Measurements from ENCODE around the gene KAT6B. TPM values are rescaled to one million over a fixed set of nuclear protein-coding genes. Genes with fewer than 3 reads are reported as not detected.

The KAT6B gene
- total and polyA plus RNA-seq, 10 of the 15 experiments (the other 5 are each of a cell fraction or from before 2014, with no cell fraction given) = 2.7 to 22.6 (median 15.7) TPM

DNA sequence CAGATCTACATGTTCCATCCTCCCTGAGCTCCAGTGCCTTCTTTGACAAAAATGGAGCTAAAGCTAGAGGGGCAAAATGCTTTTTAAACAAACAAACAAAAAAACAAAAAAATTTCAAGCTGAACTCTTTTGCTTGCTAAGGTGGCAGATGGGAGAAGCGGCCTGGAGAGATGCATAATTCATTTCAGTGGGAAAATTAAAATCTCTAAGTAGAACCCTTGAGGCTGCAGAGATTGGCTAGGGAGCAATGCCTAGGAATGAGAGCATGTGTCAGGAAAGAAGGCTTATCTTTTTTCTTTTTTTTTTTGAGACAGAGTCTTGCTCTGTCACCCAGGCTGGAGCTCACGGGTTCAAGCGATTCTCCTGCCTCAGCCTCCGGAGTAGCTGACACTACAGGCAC, 238.7 kb downstream of the KAT6B start (continued):
- TF ChIP-seq RELA (IDR thresholded peaks at IDR 0.05; ENCODE audit: borderline replicate concordance, partially characterized antibody) = no peak
- TF ChIP-seq HDGF (IDR thresholded peaks at IDR 0.05) = no peak
- TF ChIP-seq SREBF1 (IDR thresholded peaks at IDR 0.05; ENCODE audit: low read length) = no peak
- no peak for TF ChIP-seq TBL1XR1 (IDR thresholded peaks at IDR 0.05; ENCODE audit: low read depth, low read length)
- no peak for TF ChIP-seq EGR1 (IDR thresholded peaks at IDR 0.05; ENCODE audit: borderline replicate concordance in 1 of 2, low read depth in 2 of 2, low read length in 2 of 2)

DNA sequence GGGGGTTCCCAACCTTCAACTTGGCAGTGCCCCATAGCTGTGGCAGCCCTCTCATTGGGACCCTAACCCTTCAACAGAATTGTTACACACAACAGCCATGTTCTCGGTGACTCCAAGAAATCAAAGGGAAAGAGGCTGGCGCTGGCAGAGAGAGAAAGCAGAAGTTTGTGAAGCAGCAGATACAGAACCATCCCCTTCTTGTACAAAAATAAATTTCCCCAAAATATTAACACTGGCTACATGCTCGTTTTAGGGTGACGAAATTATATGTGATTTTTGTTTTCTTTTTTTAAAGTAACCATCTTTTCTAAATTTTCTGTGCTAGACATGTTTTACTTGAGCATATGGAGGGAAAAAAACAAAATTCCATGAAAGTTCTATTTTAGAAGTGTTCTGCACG, 239.9 kb downstream of the KAT6B start:
- FAIRE-seq (no peak), ATAC-seq (no peak), DNase-seq (ENCODE audit: low read depth, low spot score) (no peak)
- Histone ChIP-seq H3K36me3 (ENCODE audit: control insufficient read depth in 2 of 2, insufficient read depth in 2 of 2, low read length in 1 of 2) (no peaks in the 10 kb centered on the region), H3K27me3 (replicated peaks in 1 of 2; ENCODE audit: control insufficient read depth in 2 of 2, insufficient read depth in 2 of 2, low read length in 1 of 2) (no peaks in the 10 kb centered on the region), H3K27ac (ENCODE audit: control insufficient read depth, insufficient read depth) (no peak overlapping the region), H3K4me3 (no peak overlapping the region), H4K20me1 (ENCODE audit: control insufficient read depth, insufficient read depth) (no peaks in the 10 kb centered on the region), H3K79me2 (ENCODE audit: control insufficient read depth, insufficient read depth, low read length) (no peaks in the 10 kb centered on the region), H3K4me2 (ENCODE audit: control insufficient read depth, insufficient read depth) (no peak overlapping the region), H2AFZ (ENCODE audit: control insufficient read depth, low read depth, low read length) (no peak overlapping the region), H3K9me3 (replicated peaks; ENCODE audit: control insufficient read depth, insufficient read depth, low read length) (no peaks in the 10 kb centered on the region), H3K9ac (ENCODE audit: control insufficient read depth, insufficient read depth, low read length) (no peak overlapping the region), H3K4me1 (ENCODE audit: control insufficient read depth, insufficient read depth, low read length) (no peaks in the 10 kb centered on the region)
- TF ChIP-seq, protein P1, sequence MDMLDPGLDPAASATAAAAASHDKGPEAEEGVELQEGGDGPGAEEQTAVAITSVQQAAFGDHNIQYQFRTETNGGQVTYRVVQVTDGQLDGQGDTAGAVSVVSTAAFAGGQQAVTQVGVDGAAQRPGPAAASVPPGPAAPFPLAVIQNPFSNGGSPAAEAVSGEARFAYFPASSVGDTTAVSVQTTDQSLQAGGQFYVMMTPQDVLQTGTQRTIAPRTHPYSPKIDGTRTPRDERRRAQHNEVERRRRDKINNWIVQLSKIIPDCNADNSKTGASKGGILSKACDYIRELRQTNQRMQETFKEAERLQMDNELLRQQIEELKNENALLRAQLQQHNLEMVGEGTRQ (IDR thresholded peaks at IDR 0.05; ENCODE audit: borderline replicate concordance, low read depth, low read length) = no peak
- no peak for TF ChIP-seq EGR1 (IDR thresholded peaks at IDR 0.05; ENCODE audit: borderline replicate concordance in 1 of 2, low read depth in 2 of 2, low read length in 2 of 2)
- TF ChIP-seq RBBP5 (conservative IDR thresholded peaks at IDR 0.05) = no peak
- no peak for TF ChIP-seq HDGF (IDR thresholded peaks at IDR 0.05)
- no peak for TF ChIP-seq ESRRA (IDR thresholded peaks at IDR 0.05; ENCODE audit: low read length)
- TF ChIP-seq, protein P2, sequence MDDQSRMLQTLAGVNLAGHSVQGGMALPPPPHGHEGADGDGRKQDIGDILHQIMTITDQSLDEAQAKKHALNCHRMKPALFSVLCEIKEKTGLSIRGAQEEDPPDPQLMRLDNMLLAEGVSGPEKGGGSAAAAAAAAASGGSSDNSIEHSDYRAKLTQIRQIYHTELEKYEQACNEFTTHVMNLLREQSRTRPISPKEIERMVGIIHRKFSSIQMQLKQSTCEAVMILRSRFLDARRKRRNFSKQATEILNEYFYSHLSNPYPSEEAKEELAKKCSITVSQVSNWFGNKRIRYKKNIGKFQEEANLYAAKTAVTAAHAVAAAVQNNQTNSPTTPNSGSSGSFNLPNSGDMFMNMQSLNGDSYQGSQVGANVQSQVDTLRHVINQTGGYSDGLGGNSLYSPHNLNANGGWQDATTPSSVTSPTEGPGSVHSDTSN (IDR thresholded peaks at IDR 0.05; ENCODE audit: insufficient replicate concordance, low read depth, low read length) = no peak
- no peak for TF ChIP-seq TCF7 (IDR thresholded peaks at IDR 0.05; ENCODE audit: borderline replicate concordance)
- TF ChIP-seq, protein P3, sequence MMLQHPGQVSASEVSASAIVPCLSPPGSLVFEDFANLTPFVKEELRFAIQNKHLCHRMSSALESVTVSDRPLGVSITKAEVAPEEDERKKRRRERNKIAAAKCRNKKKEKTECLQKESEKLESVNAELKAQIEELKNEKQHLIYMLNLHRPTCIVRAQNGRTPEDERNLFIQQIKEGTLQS (IDR thresholded peaks at IDR 0.05; ENCODE audit: borderline replicate concordance, extremely low read depth, low read depth, low read length) = no peak
- TF ChIP-seq SRF (IDR thresholded peaks at IDR 0.05; ENCODE audit: low read depth in 2 of 2, low read length in 2 of 2) = no peak
- ChIA-PET SMC1A (ENCODE audit: uncharacterized antibody, unreplicated experiment) (interaction anchor here (0.6 kb wide), 1 partner anchor 252 kb away, joined by 3 read pairs; no protein-coding TSS in a partner anchor), RAD21 (ENCODE audit: unreplicated experiment) (no interaction called here), CTCF (no interaction called here), POLR2A (interaction anchor here (0.6 kb wide), 1 partner anchor 209 kb away, joined by 3 read pairs; no protein-coding TSS in a partner anchor)
- WGBS (ENCODE audit: insufficient coverage, insufficient replicate concordance, low lambda C conversion rate, missing lambda C conversion rate) = 66% methylated on average over 5 of the region's 5 CpGs
- no TSS peak for BruUV-seq (replicated peaks)
- in situ Hi-C loops (cut with MboI) (no loop called here), intact Hi-C loops (cut with micrococcal nuclease; ENCODE audit: unreplicated experiment) (no loop called here)
